Mammary epithelial cell (primary cell): ENCODE data around the gene MAGEA9B.
"Not testable (repeated sequence)": the region's sequence is repeated elsewhere in the genome, so short reads cannot be mapped to it uniquely, and the experiment has no call there.

ENCODE experiments used
- EZH2 ChIP-seq: IDR thresholded peaks from 2 replicates; pipeline ENCODE4 v1.6.1; 2012; ENCODE audit warnings: low read length, inconsistent platforms, borderline replicate concordance
- TF ChIP-seq, protein P1 (sequence below), 2 donors: IDR thresholded peaks in 1 of 2; conservative IDR thresholded peaks in 1 of 2; 2 replicates each; pipeline ENCODE4 v1.5.1; 2011 to 2012; ENCODE audit warnings: inconsistent platforms in 2 of 2, low read length in 2 of 2, mild to moderate bottlenecking in 2 of 2, control low read depth in 1 of 2, low read depth in 1 of 2; ENCODE audit not compliant: insufficient read depth in 1 of 2; ENCODE audit errors: extremely low read depth in 1 of 2

DNA sequence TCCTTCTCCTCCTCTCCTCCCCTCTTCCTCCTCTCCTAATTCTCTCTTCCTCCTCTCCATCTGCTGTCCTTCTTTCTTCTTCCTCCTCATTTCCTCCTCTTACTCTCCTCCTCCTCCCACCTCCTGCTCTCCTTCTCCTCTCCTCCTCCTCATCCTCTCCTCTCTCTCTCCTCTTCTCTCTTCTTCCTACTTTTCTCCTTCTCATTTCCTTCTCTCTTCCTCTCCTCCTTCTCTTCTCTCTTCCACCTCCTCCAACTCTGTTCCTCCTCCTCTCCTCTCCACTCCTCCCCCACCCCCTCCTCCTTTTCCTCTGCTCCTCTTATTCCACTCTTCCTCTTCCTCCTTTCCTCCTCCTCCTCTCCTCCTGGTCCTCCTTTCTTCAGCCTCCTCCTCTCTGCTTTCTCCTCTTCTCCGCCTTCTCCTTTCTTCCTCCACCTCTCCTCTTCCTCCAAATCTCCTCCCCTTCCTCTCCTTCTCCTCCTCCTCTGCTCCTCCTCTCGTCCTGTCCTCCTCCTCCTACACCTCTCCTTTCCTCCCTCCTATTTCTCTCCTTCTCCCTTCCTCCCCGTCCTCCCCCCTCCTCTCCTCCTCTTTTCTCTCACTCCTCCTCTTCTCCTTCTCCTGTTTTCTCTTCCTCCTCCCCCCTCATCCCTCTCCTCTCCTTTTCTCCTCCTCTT is 52.2 kb downstream of the MAGEA9B start:
- TF ChIP-seq, protein P1, sequence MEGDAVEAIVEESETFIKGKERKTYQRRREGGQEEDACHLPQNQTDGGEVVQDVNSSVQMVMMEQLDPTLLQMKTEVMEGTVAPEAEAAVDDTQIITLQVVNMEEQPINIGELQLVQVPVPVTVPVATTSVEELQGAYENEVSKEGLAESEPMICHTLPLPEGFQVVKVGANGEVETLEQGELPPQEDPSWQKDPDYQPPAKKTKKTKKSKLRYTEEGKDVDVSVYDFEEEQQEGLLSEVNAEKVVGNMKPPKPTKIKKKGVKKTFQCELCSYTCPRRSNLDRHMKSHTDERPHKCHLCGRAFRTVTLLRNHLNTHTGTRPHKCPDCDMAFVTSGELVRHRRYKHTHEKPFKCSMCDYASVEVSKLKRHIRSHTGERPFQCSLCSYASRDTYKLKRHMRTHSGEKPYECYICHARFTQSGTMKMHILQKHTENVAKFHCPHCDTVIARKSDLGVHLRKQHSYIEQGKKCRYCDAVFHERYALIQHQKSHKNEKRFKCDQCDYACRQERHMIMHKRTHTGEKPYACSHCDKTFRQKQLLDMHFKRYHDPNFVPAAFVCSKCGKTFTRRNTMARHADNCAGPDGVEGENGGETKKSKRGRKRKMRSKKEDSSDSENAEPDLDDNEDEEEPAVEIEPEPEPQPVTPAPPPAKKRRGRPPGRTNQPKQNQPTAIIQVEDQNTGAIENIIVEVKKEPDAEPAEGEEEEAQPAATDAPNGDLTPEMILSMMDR (conservative IDR thresholded peaks at IDR 0.05 in 1 of 2, IDR thresholded peaks at IDR 0.05 in 1 of 2; ENCODE audit: extremely low read depth in 1 of 2, insufficient read depth in 1 of 2, low read depth in 1 of 2, low read length in 2 of 2) = not testable (repeated sequence)
- not testable (repeated sequence) for TF ChIP-seq EZH2
